ENCODE data around the gene RPL38.
A peak's percentile ranks its signal among the peaks of the same experiment; 100 is the strongest.

The RPL38 gene

DNA sequence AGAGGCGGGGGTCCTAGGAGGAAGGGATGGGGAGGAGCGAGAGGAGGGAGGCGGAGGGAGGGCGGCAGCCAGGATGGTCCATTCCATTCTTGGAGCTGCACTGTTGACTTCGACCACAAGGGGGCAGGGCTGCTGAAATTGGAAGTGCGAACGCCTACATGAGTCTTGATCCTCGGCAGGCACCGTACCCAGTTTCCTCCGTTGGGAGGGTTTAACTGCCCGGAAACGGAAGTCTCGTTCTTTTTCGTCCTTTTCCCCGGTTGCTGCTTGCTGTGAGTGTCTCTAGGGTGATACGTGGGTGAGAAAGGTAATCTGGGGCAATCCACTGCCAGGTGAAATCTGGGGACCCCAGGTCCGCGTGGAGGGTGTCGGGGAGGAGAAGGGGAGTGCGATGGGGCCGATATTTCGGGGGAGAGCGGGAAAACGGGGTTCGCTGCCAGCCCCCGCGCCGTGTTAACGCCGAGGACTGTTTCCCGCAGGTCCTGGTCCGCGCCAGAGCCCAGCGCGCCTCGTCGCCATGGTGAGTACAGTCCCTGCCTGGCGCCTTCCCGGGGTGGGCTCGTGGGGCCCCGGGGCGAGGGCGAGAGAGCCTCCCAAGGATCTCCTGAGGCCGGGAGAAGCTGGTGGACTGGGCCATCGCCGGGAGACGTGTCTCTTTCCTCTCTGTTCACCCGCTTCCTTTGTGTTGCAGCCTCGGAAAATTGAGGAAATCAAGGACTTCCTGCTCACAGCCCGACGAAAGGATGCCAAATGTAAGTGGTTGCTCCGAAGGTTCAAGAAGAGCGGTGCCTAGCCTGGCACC is at the start of gene RPL38:
RPL38 (plus strand) TSS at position 240 of the 802 bp plus-strand sequence; CDS start at position 518, 278 bp downstream.
- peak; percentile 94 for DNase-seq

GRCh38 chr17:74153821-74154430 is 49.6 kb upstream of the RPL38 start:
- no peak for DNase-seq

- no peak for DNase-seq
Measured at GRCh38 chr17:74156878-74157277, 46.6 kb upstream of the RPL38 start.

- no peak for DNase-seq
Measured at GRCh38 chr17:74157366-74157765, 46.1 kb upstream of the RPL38 start.

DNA sequence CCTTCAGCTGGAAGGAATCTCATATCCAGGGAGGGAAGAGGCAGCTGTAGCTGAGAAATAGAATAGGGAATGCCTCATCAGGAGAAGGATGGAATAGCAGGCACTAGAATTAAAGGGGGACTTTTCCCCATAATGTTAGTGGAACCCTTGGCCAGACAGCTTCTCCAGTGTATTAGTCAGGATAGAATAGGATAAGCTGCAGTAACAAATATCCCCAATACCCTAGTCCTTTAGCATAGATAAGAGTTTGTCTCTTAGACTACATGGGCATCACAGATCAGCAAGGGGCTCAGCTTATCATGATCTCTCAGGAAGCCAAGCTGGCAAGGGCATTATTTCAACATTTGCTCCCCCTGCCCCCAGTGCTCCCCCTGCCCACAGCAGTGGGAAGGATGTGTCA is 44.7 kb upstream of the RPL38 start:
- no peak for DNase-seq

GRCh38 chr17:74159226-74159840 is 44.1 kb upstream of the RPL38 start:
- DNase-seq: no peak

DNA sequence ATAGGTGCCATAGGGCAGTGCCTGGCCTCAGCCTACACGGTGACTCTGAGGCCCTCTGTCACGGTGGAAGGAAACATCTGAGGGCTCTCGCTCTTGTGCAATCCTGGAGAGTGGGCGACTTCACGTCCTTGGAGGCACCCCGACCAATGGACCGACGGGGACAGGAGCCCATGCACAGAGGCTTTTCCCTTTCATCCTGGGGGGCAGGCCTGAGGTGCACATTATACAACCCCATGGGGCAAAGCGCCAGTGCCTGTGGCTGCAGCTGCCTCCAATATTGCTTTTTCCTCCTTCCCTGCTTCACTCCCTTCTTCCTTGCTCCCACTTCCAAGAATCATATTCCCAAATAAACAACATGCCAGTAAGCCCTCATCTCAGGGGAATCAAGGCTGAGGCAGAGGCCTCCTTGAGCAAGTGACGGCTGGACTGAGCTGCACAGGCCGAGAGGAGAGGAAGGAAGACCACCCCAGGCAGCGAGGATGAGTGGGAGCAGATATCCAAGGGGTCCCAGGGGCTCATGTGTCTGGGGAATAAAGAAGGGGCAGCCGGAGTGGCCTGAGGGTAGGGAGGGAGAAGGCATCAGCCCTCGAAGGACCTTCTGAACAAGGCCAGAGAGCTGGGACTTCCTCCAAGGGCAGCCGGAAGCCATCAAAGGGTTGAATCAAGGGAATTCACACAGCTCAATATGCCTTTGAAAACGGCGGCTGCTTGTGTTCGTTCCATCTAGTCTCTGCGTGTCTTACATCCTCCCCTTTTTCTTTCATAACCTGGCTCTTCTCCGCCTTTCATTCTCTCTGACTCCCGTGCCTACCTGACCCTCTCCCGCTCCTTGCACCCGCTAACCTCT is 42.6 kb upstream of the RPL38 start:
- no peak for DNase-seq

GRCh38 chr17:74161503-74161875 is 42.0 kb upstream of the RPL38 start:
- no peak for DNase-seq

DNA sequence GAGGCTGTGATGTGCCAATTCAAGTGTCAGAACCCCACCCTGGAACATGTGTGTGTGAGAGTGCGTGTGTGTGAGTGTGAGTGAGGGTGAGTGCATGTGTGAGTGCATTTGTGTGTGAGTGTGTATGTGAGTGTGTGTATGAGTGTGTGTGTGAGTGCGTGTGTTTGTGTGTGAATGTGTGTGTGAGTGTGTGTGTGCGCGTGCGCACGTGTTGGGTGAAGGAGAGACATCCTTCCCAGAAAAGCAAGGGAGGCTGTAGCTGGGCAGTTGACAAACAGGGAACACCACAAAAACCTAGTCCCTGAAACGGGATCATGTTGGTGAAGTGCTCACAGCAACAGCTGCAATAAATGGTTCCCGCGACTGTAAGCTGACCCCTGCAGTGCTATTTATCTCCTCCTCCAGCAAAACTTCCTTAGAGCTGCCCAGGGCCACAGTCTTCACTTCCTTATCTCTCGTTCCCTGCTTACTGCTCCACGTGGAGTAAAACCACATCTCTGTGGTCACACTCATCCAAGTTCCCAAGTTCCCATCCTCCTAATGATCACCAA is 40.1 kb upstream of the RPL38 start:
- DNase-seq: no peak

DNA sequence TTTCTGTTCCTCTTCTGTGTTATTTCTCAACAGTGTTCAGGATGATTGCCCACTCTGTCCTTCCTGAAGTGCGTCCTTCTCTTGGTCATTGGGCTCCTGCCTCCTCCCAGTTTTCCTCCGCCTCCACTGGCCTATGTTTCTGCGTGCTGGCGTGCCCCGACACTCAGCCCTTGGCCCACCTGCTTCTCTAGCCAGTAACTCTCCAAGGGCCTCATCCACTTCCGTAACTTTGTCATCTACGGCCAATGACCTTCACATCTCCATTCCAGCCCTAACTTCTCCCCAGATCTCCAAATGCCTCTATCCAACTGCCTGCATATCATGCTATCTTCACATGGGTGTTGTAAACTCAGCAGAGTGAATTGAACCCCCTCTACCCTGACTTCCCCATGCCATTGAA is 39.6 kb upstream of the RPL38 start:
- no peak for DNase-seq

GRCh38 chr17:74164446-74165045 is 38.9 kb upstream of the RPL38 start:
- DNase-seq: no peak

GRCh38 chr17:74165797-74166365 is 37.6 kb upstream of the RPL38 start:
- DNase-seq: no peak

GRCh38 chr17:74170924-74171323 is 32.6 kb upstream of the RPL38 start:
- DNase-seq: no peak

- DNase-seq: no peak
Measured at GRCh38 chr17:74172700-74173099, 30.8 kb upstream of the RPL38 start.

- peak; percentile 24 for DNase-seq
Measured at GRCh38 chr17:74176546-74177001, 26.9 kb upstream of the RPL38 start.

DNA sequence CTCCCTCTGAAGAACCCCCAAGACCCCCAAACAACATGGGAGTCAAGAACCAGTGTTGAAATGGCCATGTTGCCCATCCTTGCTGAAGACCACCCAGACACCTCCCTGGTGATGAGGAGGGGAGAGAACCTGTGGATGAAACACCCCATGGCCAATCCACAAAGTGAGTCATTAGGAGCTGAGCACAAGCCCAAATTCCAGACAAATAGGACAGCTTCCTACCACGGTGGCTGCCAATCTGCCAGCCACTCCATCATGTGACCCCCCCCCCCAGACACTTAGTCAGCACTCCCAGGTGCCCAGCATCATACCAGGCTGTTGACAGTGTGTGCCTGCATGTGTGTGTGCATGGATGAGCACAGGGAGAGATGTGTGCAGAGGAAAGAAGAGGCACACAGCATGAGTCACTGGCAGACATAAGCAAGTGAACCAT is 26.4 kb upstream of the RPL38 start:
- DNase-seq: no peak

DNA sequence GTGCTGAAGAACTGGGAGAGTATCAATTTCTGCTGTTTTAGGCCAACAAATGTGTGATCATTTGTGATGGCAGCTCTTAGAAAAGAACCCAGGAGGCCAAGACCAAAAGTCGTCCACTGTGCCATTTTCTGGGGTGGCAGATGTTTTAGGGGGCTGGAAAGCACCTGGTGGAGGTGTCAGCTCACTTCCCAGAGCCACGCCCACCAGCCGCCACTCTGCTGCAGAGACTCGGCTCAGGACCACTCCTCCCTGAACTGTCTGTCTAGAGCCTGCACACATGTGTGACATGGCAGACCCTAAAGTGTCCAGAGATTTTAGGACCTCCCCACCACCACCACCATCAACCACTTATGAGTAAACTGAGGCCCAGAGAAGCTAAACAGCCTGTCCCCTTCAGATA is 23.9 kb upstream of the RPL38 start:
- no peak for DNase-seq

DNA sequence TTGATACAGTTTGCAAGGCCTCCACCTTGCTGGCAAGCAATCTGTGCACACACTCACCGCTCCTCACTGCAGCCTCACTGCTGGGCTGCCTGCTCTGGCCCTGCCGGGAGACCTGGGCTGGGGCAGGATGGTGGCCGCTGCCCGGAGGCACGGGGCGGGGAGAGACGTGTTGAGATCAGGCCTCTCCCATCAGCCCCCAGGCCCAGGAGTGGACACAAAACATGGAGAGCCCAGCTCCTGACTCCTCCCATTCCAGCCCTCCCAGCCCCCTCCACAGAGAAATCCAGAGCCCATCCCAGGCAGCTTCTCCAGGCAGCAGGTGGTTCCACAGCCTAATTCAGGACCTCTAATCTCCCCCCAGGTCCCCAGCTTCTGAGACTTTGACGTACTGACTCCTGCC is 23.1 kb upstream of the RPL38 start:
- no peak for DNase-seq

GRCh38 chr17:74181341-74181740 is 22.1 kb upstream of the RPL38 start:
- no peak for DNase-seq

DNA sequence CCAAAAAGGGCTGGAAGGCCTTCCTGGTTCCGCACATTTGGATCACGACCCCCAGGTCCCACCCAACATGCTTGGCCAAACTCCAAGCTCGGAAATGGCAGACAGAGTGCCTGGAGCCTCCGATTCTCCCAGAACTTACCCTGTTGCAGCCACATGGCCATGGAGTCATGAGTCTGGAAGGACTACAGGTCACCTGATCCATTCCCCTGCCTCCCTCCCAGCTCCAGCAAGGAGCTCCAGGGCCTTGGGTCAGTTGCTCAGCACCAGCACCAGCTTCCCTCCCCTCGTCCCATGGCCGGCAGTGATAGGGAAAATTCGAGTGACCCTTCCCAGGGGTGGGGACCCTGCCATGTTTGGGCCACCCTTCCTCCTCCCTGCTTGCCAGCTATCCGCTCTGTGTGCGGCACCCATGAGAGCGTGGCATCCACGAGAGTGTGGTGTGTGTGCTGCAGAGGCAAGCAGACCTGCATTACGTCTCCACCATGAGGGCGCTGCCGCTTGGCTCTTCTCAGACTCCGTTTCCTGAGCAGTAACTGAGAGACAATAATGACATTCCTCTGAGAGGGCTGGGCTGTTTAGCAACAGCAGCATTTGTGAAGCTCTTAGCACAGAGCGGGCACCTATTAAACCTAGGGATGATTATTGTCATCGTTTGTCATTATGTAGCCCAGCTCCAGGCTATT is 21.3 kb upstream of the RPL38 start:
- DNase-seq: no peak

GRCh38 chr17:74183411-74183810 is 20.1 kb upstream of the RPL38 start:
- no peak for DNase-seq

All from CD4-positive, alpha-beta T cell treated with Interleukin-15 for 1 hour (primary cell).